Erythroblast (primary cell): Measurements from ENCODE around the gene ARMC7.

ENCODE experiments used
- GATA1 ChIP-seq: IDR thresholded peaks from 2 replicates; pipeline ENCODE4 v1.6.1; 2011; ENCODE audit warnings: low read depth, mild to moderate bottlenecking, control low read depth, low read length, moderate library complexity
- POLR2A ChIP-seq: IDR thresholded peaks from 2 replicates; pipeline ENCODE4 v1.6.1; 2011; ENCODE audit warnings: mild to moderate bottlenecking, low read length

DNA sequence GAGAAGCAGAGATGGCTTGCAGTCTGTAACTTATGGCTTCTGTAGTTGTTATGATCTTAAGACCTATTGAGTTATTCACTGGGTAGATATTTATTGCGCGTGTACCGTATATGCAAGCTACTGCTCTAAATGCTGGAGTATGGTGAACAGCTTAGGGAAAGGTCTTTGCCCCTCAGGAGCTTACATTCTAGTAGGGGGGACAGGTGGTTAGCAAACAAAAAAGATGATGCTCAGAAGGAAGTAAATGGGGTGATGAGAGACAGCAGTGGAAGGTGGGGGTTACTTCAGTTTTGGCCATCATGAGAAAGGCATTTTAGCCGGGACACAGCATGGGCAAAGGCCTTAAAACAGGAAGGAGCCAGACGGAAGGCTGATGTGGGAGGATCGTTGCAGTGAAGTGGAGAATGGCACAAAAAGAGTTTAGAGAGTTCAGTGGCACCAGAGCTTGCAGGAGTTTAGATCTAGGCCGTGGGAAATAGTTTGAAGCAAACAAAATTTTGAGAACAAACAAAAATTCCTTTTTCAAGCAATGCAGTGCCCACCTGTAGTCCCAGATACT, 2.1 kb downstream of the ARMC7 start:
- TF ChIP-seq POLR2A (no peak), GATA1 (no peak)
